ENCODE results near the gene SUPT3H. TPM values are rescaled to one million over a fixed set of nuclear protein-coding genes. Genes with fewer than 3 reads are reported as not detected.

Gene SUPT3H
- polyA plus RNA-seq, 3 donors = 2.4 to 3.5 (median 2.5) TPM

- Histone ChIP-seq H3K4me2 (replicated peaks; ENCODE audit: extremely low read depth, low read length, poor library complexity, severe bottlenecking) (no peak overlapping the region), H3K79me2 (ENCODE audit: insufficient read depth, low read length) (no peaks in the 10 kb centered on the region), H3K9me3 (replicated peaks in 1 of 2; ENCODE audit: control insufficient read depth in 1 of 2, insufficient read depth in 1 of 2, low read length in 2 of 2) (peaks cover 0 to 3% of the 10 kb centered on the region in 2 donors), H2AFZ (ENCODE audit: insufficient read depth, low read depth, low read length, poor library complexity, severe bottlenecking) (no peak overlapping the region), H3K27ac (ENCODE audit: low read depth in 1 of 2, low read length in 2 of 2) (peak overlapping the region in 1 of 2 donors; percentile 62), H3K27me3 (ENCODE audit: control insufficient read depth in 2 of 2, insufficient read depth in 2 of 2, low read length in 2 of 2) (no peaks in the 10 kb centered on the region), H4K20me1 (ENCODE audit: insufficient read depth, low read length) (no peaks in the 10 kb centered on the region), H3K4me1 (ENCODE audit: control insufficient read depth in 1 of 2, insufficient read depth in 2 of 2, low read length in 2 of 2) (peaks cover 12 to 27% of the 10 kb centered on the region in 2 donors), H3K36me3 (replicated peaks in 1 of 2; ENCODE audit: control insufficient read depth in 1 of 2, insufficient read depth in 2 of 2, low read length in 2 of 2) (no peaks in the 10 kb centered on the region), H3K9ac (ENCODE audit: insufficient read depth, low read length, poor library complexity, severe bottlenecking) (no peak overlapping the region), H3K4me3 (replicated peaks in 1 of 3; ENCODE audit: low read depth in 2 of 3, low read length in 3 of 3) (no peak overlapping the region)
- Mint-ChIP-seq H3K36me3 (peaks cover 5 to 9% of the 10 kb centered on the region in 2 donors), H3K4me3 (no peak overlapping the region), H3K9me3 (peaks cover 3 to 10% (median 8%) of the 10 kb centered on the region in 7 donors), H3K4me1 (peaks cover 27% of the 10 kb centered on the region), H3K27ac (peak overlapping the region; percentile 42 to 85 (median 69)), H3K27me3 (ENCODE audit: low read depth in 3 of 3) (peaks cover 0 to 2% (median 2%) of the 10 kb centered on the region in 3 donors)
- no CpG with 5 or more reads among the region's 2 CpGs for WGBS (ENCODE audit: insufficient coverage)
- TF ChIP-seq CTCF (IDR thresholded peaks at IDR 0.05) = no peak
- no peak for DNase-seq
- intact Hi-C loops (cut with micrococcal nuclease) = no loop called here
These were observed 345.3 kb downstream of the SUPT3H start for GRCh38 chr6:45032426-45032825.

- peaks cover 0 to 2% (median 0%) of the 10 kb centered on the region in 3 donors for H3K27me3 Mint-ChIP-seq (ENCODE audit: low read depth in 3 of 3)
- peaks cover 5 to 9% of the 10 kb centered on the region in 2 donors for H3K36me3 Mint-ChIP-seq
- no peak for TF ChIP-seq CTCF (IDR thresholded peaks at IDR 0.05)
- peaks cover 9 to 18% (median 15%) of the 10 kb centered on the region in 7 donors for H3K9me3 Mint-ChIP-seq
- Histone ChIP-seq H3K27ac (ENCODE audit: low read depth in 1 of 2, low read length in 2 of 2) (peak overlapping the region in 1 of 2 donors; percentile 62), H4K20me1 (ENCODE audit: insufficient read depth, low read length) (no peaks in the 10 kb centered on the region), H3K79me2 (ENCODE audit: insufficient read depth, low read length) (no peaks in the 10 kb centered on the region), H3K27me3 (ENCODE audit: control insufficient read depth in 2 of 2, insufficient read depth in 2 of 2, low read length in 2 of 2) (no peaks in the 10 kb centered on the region), H3K9me3 (replicated peaks in 1 of 2; ENCODE audit: control insufficient read depth in 1 of 2, insufficient read depth in 1 of 2, low read length in 2 of 2) (peaks cover 5 to 11% of the 10 kb centered on the region in 2 donors), H2AFZ (ENCODE audit: insufficient read depth, low read depth, low read length, poor library complexity, severe bottlenecking) (no peak overlapping the region), H3K4me2 (replicated peaks; ENCODE audit: extremely low read depth, low read length, poor library complexity, severe bottlenecking) (peak overlapping the region; percentile 15), H3K4me3 (replicated peaks in 1 of 3; ENCODE audit: low read depth in 2 of 3, low read length in 3 of 3) (peak overlapping the region in 1 of 3 experiments; percentile 12), H3K4me1 (ENCODE audit: control insufficient read depth in 1 of 2, insufficient read depth in 2 of 2, low read length in 2 of 2) (peaks cover 18 to 35% of the 10 kb centered on the region in 2 donors), H3K36me3 (replicated peaks in 1 of 2; ENCODE audit: control insufficient read depth in 1 of 2, insufficient read depth in 2 of 2, low read length in 2 of 2) (no peaks in the 10 kb centered on the region), H3K9ac (ENCODE audit: insufficient read depth, low read length, poor library complexity, severe bottlenecking) (no peak overlapping the region)
- peaks cover 30% of the 10 kb centered on the region for H3K4me1 Mint-ChIP-seq
- peak; percentile 83 to 93 (median 92) for DNase-seq
- no CpG with 5 or more reads among the region's 1 CpG for WGBS (ENCODE audit: insufficient coverage)
- peak overlapping the region; percentile 40 to 85 (median 69) for H3K27ac Mint-ChIP-seq
- intact Hi-C loops (cut with micrococcal nuclease) = no loop called here
- no peak overlapping the region for H3K4me3 Mint-ChIP-seq
These were observed 346.1 kb downstream of the SUPT3H start for GRCh38 chr6:45031601-45032000.
